Hepatocyte (in vitro differentiated cells): Measurements from ENCODE around the gene MRAP2.

Experiments used
- CTCF ChIP-seq: fragments of 200-600 bp; sonication (generic); IDR thresholded peaks from 2 replicates; pipeline ENCODE4 v1.5.1; 2016; ENCODE audit warnings: antibody characterized with exemption, mild to moderate bottlenecking; ENCODE audit not compliant: poor library complexity
- EZH2phosphoT487 ChIP-seq: fragments of 200-600 bp; sonication (generic); IDR thresholded peaks from one replicate; pipeline ENCODE4 v1.6.1; 2018; ENCODE audit warnings: antibody characterized with exemption, mild to moderate bottlenecking, low read depth, moderate library complexity; ENCODE audit not compliant: unreplicated experiment, severe bottlenecking

GRCh38 chr6:84086056-84086455 is 52.5 kb downstream of the MRAP2 start:
- no peak for TF ChIP-seq EZH2phosphoT487
- no peak for TF ChIP-seq CTCF
